Neutrophil (primary cell): Measurements from ENCODE around the gene PRKCH.

Experiments used
- H3K27ac ChIP-seq: fragments of 200-600 bp; sonication (generic); 2 replicates; pipeline ENCODE4 v1.5.1; 2016; ENCODE audit warnings: mild to moderate bottlenecking, moderate library complexity
- H3K27me3 ChIP-seq: fragments of 200-600 bp; sonication (generic); 2 replicates; pipeline ENCODE4 v1.6.0; 2016; ENCODE audit warnings: mild to moderate bottlenecking
- H3K36me3 ChIP-seq: fragments of 200-600 bp; sonication (generic); 2 replicates; pipeline ENCODE4 v1.5.1; 2017
- H3K4me1 ChIP-seq, 2 experiments: fragments of 200-600 bp in 1 of 2; sonication (generic) in 1 of 2; 1 replicate in 1 of 2; 2 replicates in 1 of 2; pipeline versions ENCODE4 v1.5.1 to v1.6.1; 2013 to 2016; ENCODE audit warnings: low read depth in 1 of 2, low read length in 1 of 2, mild to moderate bottlenecking in 1 of 2, moderate library complexity in 1 of 2; ENCODE audit not compliant: control insufficient read depth in 1 of 2, insufficient read depth in 1 of 2
- H3K4me3 ChIP-seq, 2 experiments: fragments of 200-600 bp in 1 of 2; sonication (generic) in 1 of 2; 1 replicate in 1 of 2; 2 replicates in 1 of 2; pipeline ENCODE4 v1.5.1; 2013 to 2016; ENCODE audit warnings: low read depth in 1 of 2, low read length in 1 of 2, mild to moderate bottlenecking in 1 of 2, moderate library complexity in 1 of 2
- H3K9me3 ChIP-seq: fragments of 200-600 bp; sonication (generic); 2 replicates; pipeline ENCODE4 v1.5.1; 2016
- TF ChIP-seq, protein P1 (sequence below): fragments of 200-600 bp; sonication (generic); IDR thresholded peaks from 2 replicates; pipeline ENCODE4 v1.5.1; 2016; ENCODE audit warnings: antibody characterized with exemption

The PRKCH gene

DNA sequence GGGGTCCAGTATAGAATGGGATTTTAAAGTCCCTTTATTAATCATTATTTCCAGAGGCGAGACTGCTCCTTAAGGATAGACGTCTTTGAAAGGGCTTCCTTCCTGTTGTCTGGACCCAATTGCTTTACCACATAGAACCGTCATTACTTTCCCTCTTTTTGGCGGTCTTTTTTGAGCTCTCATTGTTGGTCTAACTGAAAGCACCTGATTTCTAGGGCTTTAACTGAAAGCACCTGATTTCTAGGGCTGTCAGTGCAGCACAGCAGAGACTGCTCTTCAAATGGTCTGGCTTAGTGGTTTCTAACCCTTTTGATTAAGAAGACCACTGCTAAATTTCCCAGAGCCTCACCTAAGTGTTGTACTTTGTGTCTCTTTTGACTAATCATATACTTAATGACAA lies 95.8 kb downstream of the PRKCH start:
- Histone ChIP-seq H3K9me3 (no peaks in the 10 kb centered on the region), H3K27ac (no peak overlapping the region), H3K27me3 (no peaks in the 10 kb centered on the region), H3K36me3 (no peaks in the 10 kb centered on the region), H3K4me1 (no peaks in the 10 kb centered on the region), H3K4me3 (no peak overlapping the region)
- TF ChIP-seq, protein P1, sequence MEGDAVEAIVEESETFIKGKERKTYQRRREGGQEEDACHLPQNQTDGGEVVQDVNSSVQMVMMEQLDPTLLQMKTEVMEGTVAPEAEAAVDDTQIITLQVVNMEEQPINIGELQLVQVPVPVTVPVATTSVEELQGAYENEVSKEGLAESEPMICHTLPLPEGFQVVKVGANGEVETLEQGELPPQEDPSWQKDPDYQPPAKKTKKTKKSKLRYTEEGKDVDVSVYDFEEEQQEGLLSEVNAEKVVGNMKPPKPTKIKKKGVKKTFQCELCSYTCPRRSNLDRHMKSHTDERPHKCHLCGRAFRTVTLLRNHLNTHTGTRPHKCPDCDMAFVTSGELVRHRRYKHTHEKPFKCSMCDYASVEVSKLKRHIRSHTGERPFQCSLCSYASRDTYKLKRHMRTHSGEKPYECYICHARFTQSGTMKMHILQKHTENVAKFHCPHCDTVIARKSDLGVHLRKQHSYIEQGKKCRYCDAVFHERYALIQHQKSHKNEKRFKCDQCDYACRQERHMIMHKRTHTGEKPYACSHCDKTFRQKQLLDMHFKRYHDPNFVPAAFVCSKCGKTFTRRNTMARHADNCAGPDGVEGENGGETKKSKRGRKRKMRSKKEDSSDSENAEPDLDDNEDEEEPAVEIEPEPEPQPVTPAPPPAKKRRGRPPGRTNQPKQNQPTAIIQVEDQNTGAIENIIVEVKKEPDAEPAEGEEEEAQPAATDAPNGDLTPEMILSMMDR, result no peak

DNA sequence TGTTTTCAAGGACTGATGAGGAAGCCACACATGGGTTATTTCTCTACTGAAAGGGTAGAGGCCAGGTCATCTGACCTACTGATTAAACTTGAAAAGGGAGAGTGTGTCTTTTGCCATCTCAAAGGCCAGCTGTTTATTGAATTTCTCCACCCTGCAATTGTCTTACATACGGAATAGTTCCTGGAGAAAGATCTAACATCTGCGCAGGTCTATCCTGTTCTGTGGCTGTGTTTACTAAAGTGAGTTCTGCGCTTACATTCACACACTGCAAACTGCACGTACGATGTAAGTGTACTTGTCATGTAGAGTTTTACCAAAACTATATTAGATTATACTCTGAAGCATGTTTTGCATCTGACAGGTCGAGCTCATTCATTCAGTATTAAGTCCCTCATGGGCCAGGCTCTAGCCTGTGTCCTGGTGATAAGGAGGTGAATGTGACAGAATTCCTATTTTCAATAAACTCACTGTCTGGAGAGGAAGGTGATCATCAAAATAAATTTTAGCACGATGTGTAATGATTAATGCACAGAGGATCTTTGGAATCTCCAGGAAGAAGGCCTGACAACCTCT lies 96.6 kb downstream of the PRKCH start:
- Histone ChIP-seq H3K4me3 (no peak overlapping the region), H3K4me1 (no peaks in the 10 kb centered on the region), H3K9me3 (no peaks in the 10 kb centered on the region), H3K36me3 (no peaks in the 10 kb centered on the region), H3K27me3 (no peaks in the 10 kb centered on the region), H3K27ac (no peak overlapping the region)
- TF ChIP-seq, protein P1, result no peak

DNA sequence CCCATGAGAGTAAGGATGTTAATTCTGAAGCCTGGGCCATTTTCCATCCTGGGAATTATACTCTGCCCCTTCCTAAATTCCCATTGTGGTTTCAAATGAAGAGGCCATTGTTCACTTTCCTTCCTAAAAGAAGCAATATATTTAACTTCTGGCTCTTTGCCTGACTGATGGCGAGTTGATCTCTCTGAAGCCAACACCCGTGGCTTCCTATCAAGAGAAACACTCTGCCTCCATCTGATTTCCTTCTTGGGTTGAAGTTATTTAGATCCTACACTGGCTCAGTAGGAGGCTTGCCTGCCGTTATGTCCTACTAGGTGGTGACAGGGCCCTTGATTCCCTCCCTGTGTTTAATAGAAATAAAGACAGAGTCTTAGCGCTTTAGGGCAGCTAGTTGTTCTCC lies 97.4 kb downstream of the PRKCH start:
- no peaks in the 10 kb centered on the region for H3K9me3 ChIP-seq
- H3K4me1 ChIP-seq, result no peaks in the 10 kb centered on the region
- H3K36me3 ChIP-seq, result no peaks in the 10 kb centered on the region
- no peaks in the 10 kb centered on the region for H3K27me3 ChIP-seq
- TF ChIP-seq, protein P1, result no peak
- no peak overlapping the region for H3K27ac ChIP-seq
- H3K4me3 ChIP-seq, result no peak overlapping the region

DNA sequence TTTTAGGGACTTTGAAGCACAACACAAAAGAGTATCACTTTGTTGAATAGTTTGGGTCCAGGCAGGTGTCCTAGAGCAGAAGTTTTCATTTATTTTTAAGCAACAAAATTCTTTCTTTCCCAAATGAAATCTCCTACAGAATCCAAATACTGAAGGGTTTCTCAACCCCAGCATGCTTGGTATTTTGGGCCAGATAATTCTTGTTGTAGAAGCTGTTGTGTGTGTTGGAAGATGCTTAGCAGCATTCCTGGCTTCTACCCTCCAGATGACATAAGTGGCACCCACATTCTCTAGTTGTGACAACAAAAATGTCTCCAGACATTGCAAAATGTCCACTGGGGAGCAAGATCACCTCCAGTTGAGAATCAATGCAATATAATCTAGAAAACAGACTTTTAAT lies 97.8 kb downstream of the PRKCH start:
- Histone ChIP-seq H3K9me3 (no peaks in the 10 kb centered on the region), H3K27ac (no peak overlapping the region), H3K4me3 (no peak overlapping the region), H3K4me1 (no peaks in the 10 kb centered on the region), H3K36me3 (no peaks in the 10 kb centered on the region), H3K27me3 (no peaks in the 10 kb centered on the region)
- TF ChIP-seq, protein P1, result no peak

DNA sequence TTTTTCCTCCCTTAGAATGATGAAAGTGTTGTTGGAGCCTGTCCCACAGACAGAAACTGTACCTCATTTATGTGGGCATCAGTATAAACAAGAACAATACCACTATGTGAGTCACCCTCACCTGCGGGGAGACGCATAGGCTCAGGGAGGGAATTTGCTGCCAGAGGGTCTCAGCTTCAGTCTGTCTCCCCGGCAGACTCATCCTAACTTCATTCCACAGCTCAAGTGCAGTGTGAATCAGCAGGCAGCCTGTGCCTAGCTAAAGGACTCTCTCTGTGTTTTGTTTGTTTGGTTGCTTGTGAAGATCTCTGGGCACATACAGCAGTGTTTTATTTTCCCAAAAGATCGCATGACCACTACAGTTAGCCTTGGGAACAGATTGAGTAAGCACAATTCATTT lies 98.9 kb downstream of the PRKCH start:
- H3K9me3 ChIP-seq, result no peaks in the 10 kb centered on the region
- TF ChIP-seq, protein P1, result no peak
- no peaks in the 10 kb centered on the region for H3K27me3 ChIP-seq
- H3K4me3 ChIP-seq, result no peak overlapping the region
- H3K27ac ChIP-seq, result no peak overlapping the region
- H3K4me1 ChIP-seq, result no peaks in the 10 kb centered on the region
- H3K36me3 ChIP-seq, result no peaks in the 10 kb centered on the region
